ENCODE data around the gene CADM1.

The CADM1 gene

GRCh38 chr11:115489466-115489865 is 14.7 kb downstream of the CADM1 start:
- POLR2A ChIA-PET (ENCODE audit: low non-redundant PET), result no interaction called here
- H3K27ac ChIP-seq, result no peak overlapping the region
- TF ChIP-seq CTCF (conservative IDR thresholded peaks at IDR 0.05; ENCODE audit: low read depth), result no peak
- CTCF ChIA-PET, result no interaction called here
- DNase-seq (ENCODE audit: low spot score), result no peak

- no peak overlapping the region for H3K27ac ChIP-seq
- POLR2A ChIA-PET (ENCODE audit: low non-redundant PET), result no interaction called here
Observed at GRCh38 chr11:115488945-115489344, 15.3 kb downstream of the CADM1 start.

DNA sequence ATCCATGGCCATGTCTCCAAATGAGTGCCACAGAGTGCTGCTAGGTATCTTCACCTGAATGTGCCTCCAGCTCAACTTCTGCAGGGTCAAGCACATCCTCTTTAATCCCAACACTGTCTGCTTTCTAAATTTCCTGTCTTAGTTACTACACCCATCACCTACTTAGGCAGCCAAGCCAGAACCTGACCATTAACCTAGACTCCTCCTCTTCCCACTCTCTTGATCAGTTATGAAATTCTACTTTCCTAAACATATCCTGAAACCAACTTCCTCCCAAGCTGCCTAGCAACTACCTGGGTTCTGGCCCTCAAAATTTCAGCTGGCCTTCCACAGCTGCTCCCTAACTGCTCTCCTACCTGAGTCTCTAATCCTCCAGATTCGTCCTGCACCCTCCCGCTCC is 22.7 kb downstream of the CADM1 start:
- H3K27ac ChIP-seq, result no peak overlapping the region
- no peak for DNase-seq (ENCODE audit: low spot score)
- TF ChIP-seq CTCF (conservative IDR thresholded peaks at IDR 0.05; ENCODE audit: low read depth), result no peak
- ChIA-PET CTCF (no interaction called here), POLR2A (ENCODE audit: low non-redundant PET) (no interaction called here)

More at GRCh38 chr11:115488945-115489344, 15.3 kb downstream of the CADM1 start:
- no peak for DNase-seq (ENCODE audit: low spot score)
- CTCF ChIA-PET, result no interaction called here
- TF ChIP-seq CTCF (conservative IDR thresholded peaks at IDR 0.05; ENCODE audit: low read depth), result no peak

DNA sequence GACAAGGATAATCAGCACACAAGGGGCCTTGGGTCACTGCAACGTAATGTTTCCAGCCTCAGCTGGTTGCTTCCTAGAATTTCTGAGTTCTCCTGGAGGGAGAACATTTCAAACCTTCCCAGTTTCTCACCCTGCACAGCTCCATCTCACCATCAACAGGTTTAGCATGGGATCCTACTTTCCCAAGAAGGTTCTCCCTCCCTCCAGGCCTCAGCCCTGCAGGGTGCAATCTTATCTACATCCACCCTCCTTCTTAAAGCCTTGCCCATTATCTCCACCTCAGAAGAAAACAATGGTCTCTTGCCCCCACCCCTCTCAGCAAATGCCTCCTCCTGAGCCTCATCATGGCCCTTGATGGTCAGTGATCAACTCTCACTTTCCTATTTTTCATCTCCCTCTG is 23.6 kb downstream of the CADM1 start:
- no peak overlapping the region for H3K27ac ChIP-seq
- DNase-seq (ENCODE audit: low spot score), result no peak
- ChIA-PET CTCF (interaction anchor here (0.6 kb wide), 1 partner anchor 88 kb away, joined by 3 read pairs; no protein-coding TSS in a partner anchor), POLR2A (ENCODE audit: low non-redundant PET) (no interaction called here)
- no peak for TF ChIP-seq CTCF (conservative IDR thresholded peaks at IDR 0.05; ENCODE audit: low read depth)

GRCh38 chr11:115477410-115477809 is 26.8 kb downstream of the CADM1 start:
- H3K27ac ChIP-seq, result no peak overlapping the region
- ChIA-PET CTCF (interaction anchor here (0.6 kb wide), 1 partner anchor 177 kb away, joined by 3 read pairs; no protein-coding TSS in a partner anchor), POLR2A (ENCODE audit: low non-redundant PET) (no interaction called here)
- TF ChIP-seq CTCF (conservative IDR thresholded peaks at IDR 0.05; ENCODE audit: low read depth), result no peak
- no peak for DNase-seq (ENCODE audit: low spot score)

GRCh38 chr11:115476463-115477286 is 27.5 kb downstream of the CADM1 start:
- no peak for DNase-seq (ENCODE audit: low spot score)
- no peak for TF ChIP-seq CTCF (conservative IDR thresholded peaks at IDR 0.05; ENCODE audit: low read depth)
- H3K27ac ChIP-seq, result no peak overlapping the region
- ChIA-PET CTCF (interaction anchor here (0.6 kb wide), 1 partner anchor 178 kb away, joined by 3 read pairs; no protein-coding TSS in a partner anchor), POLR2A (ENCODE audit: low non-redundant PET) (no interaction called here)

Measured in RWPE1 (cell line).